Transverse colon (tissue), 4 donors: ENCODE results near the gene KRT3.

Experiments
- EP300 ChIP-seq: sonication (generic); formaldehyde crosslinking; IDR thresholded peaks from one replicate; pipeline ENCODE4 v1.6.1; 2017; ENCODE audit warnings: antibody characterized with exemption, low read depth
- POLR2A ChIP-seq: fragments of 450-650 bp; IDR thresholded peaks from one replicate; pipeline ENCODE4 v1.6.1; 2016; ENCODE audit warnings: antibody characterized with exemption, mild to moderate bottlenecking, moderate library complexity
- POLR2AphosphoS5 ChIP-seq, 3 donors: sonication (generic); formaldehyde crosslinking; IDR thresholded peaks; one replicate each; pipeline ENCODE4 v1.6.1; 2016; ENCODE audit warnings: antibody characterized with exemption in 3 of 3
- TF ChIP-seq, protein P1 (sequence below), 5 experiments: fragments of 200-600 bp in 3 of 5; fragments of 450-650 bp in 2 of 5; sonication (generic) in 3 of 5; IDR thresholded peaks; 1 replicate in 2 of 5; 2 replicates in 3 of 5; pipeline ENCODE4 v1.5.1; 2016 to 2017; ENCODE audit warnings: antibody characterized with exemption in 5 of 5, inconsistent platforms in 3 of 5, mild to moderate bottlenecking in 2 of 5, moderate library complexity in 1 of 5

DNA sequence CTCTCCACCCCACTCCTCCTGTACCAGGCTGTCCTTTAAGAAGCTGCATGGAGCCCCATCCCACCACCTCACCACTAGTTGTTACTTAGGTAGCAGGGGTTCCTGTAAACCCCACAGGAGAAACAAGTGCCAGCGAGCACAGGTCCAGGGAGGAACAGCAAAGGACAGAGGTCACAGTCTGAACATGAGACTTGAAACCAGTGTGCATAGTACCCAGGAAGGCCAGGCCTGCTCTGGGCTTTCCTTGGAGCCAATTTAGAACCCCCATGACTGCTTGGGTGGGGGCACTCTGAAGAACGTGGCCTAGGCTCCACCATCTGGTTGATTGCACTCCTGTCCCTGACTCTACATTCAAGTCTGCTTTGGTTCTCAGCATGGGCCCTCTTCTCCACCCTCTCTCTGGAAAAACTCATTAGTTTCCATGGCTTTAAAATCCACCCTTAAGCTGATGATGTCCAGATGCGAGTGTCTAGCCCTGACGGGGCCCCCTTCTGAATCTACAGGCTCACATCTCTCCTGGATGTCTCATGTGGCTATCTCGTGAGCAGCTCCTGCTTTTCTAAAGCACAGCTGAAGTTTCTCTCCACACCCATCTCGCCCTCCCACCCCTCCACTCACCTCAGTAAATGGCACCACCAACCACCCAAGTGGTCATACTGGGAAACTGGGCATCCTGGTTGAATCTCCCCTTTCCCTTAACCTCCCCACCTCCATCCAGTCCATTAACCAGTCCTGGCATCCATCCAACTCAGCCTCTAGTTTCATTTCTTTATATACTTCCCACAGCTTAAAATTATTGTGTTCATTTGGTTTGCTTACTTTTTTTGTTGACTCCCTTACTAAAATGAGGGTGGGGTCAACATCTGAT, 8.4 kb downstream of the KRT3 start:
- TF ChIP-seq, protein P1, sequence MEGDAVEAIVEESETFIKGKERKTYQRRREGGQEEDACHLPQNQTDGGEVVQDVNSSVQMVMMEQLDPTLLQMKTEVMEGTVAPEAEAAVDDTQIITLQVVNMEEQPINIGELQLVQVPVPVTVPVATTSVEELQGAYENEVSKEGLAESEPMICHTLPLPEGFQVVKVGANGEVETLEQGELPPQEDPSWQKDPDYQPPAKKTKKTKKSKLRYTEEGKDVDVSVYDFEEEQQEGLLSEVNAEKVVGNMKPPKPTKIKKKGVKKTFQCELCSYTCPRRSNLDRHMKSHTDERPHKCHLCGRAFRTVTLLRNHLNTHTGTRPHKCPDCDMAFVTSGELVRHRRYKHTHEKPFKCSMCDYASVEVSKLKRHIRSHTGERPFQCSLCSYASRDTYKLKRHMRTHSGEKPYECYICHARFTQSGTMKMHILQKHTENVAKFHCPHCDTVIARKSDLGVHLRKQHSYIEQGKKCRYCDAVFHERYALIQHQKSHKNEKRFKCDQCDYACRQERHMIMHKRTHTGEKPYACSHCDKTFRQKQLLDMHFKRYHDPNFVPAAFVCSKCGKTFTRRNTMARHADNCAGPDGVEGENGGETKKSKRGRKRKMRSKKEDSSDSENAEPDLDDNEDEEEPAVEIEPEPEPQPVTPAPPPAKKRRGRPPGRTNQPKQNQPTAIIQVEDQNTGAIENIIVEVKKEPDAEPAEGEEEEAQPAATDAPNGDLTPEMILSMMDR (IDR thresholded peaks at IDR 0.05), result no peak
- TF ChIP-seq POLR2A (no peak), POLR2AphosphoS5 (IDR thresholded peaks at IDR 0.05) (no peak), EP300 (no peak)
